HEK293 (cell line): ENCODE data around the gene STRN4.
A peak's percentile ranks its signal among the peaks of the same experiment; 100 is the strongest.

Experiments
- CTCF ChIA-PET: fragments of 350-600 bp; formaldehyde crosslinking; extraction: SDS; loops from one replicate; lab custom pipeline; 2021; ENCODE audit warnings: antibody characterized with exemption; lab: Yijun Ruan, JAX
- POLR2A ChIA-PET: fragments of 300-600 bp; formaldehyde crosslinking; extraction: SDS; loops from one replicate; lab custom pipeline; 2020; ENCODE audit warnings: antibody characterized with exemption, inconsistent platforms; lab: Yijun Ruan, JAX
- H3K27ac ChIP-seq: fragments of 200-500 bp; sonication (Bioruptor generic); 2 replicates; pipeline ENCODE4 v1.5.1; 2014; ENCODE audit warnings: low read depth, low read length, control low read depth, inconsistent platforms; ENCODE audit errors: extremely low read depth
- H3K36me3 ChIP-seq, 2 experiments: fragments of 200-500 bp in 1 of 2; sonication (Bioruptor generic) in 1 of 2; 1 replicate in 1 of 2; 2 replicates in 1 of 2; pipeline ENCODE4 v1.5.1; 2014 to 2017; ENCODE audit warnings: inconsistent platforms in 2 of 2, low read length in 2 of 2; ENCODE audit not compliant: control insufficient read depth in 2 of 2, insufficient read depth in 1 of 2
- H3K4me1 ChIP-seq: fragments of 200-500 bp; sonication (Bioruptor generic); 2 replicates; pipeline ENCODE4 v1.5.1; 2014; ENCODE audit warnings: mild to moderate bottlenecking, low read length, inconsistent platforms; ENCODE audit not compliant: control insufficient read depth, insufficient read depth
- H3K4me3 ChIP-seq: 2 replicates; pipeline ENCODE4 v1.5.1; 2011; ENCODE audit warnings: low read depth, mild to moderate bottlenecking, control low read depth, low read length, moderate library complexity
- H3K9me3 ChIP-seq: fragments of 200-500 bp; sonication (Bioruptor generic); 2 replicates; pipeline ENCODE4 v1.5.1; 2014; ENCODE audit warnings: low read depth, low read length, inconsistent platforms; ENCODE audit not compliant: control insufficient read depth, insufficient read depth
- CTCF ChIP-seq: fragments of 450-650 bp; formaldehyde crosslinking; IDR thresholded peaks from 2 replicates; pipeline ENCODE4 v1.5.1; 2016; ENCODE audit warnings: missing biosample characterization, missing genetic modification characterization
- HIC1 ChIP-seq: fragments of 450-650 bp; formaldehyde crosslinking; IDR thresholded peaks from 2 replicates; pipeline ENCODE4 v1.5.1; 2016; ENCODE audit warnings: missing biosample characterization, missing genetic modification characterization
- HOXA7 ChIP-seq: sonication (generic); formaldehyde crosslinking; IDR thresholded peaks from 2 replicates; pipeline ENCODE4 v1.8.1; 2022; ENCODE audit warnings: missing genetic modification reagents, borderline replicate concordance
- KLF10 ChIP-seq: fragments of 450-650 bp; IDR thresholded peaks from 2 replicates; pipeline ENCODE4 v1.5.1; 2018; ENCODE audit warnings: missing biosample characterization, mild to moderate bottlenecking, missing genetic modification characterization
- MEIS1 ChIP-seq: sonication (generic); formaldehyde crosslinking; IDR thresholded peaks from 2 replicates; pipeline ENCODE4 v1.8.1; 2022; ENCODE audit warnings: missing genetic modification reagents, mild to moderate bottlenecking, borderline replicate concordance
- YY2 ChIP-seq: fragments of 450-650 bp; formaldehyde crosslinking; IDR thresholded peaks from 2 replicates; pipeline ENCODE4 v1.5.1; 2016; ENCODE audit warnings: missing biosample characterization, missing genetic modification characterization
- ZBTB10 ChIP-seq: fragments of 450-650 bp; formaldehyde crosslinking; IDR thresholded peaks from 2 replicates; pipeline ENCODE4 v1.5.1; 2016; ENCODE audit warnings: missing biosample characterization, missing genetic modification characterization
- ZBTB21 ChIP-seq: fragments of 450-650 bp; formaldehyde crosslinking; IDR thresholded peaks from 2 replicates; pipeline ENCODE4 v1.5.1; 2017; ENCODE audit warnings: missing biosample characterization, missing genetic modification characterization
- ZBTB7A ChIP-seq: fragments of 450-650 bp; formaldehyde crosslinking; IDR thresholded peaks from 2 replicates; pipeline ENCODE4 v1.5.1; 2016; ENCODE audit warnings: low read depth, missing biosample characterization, missing genetic modification characterization
- ZFHX2 ChIP-seq: fragments of 450-650 bp; formaldehyde crosslinking; conservative IDR thresholded peaks from 2 replicates; pipeline ENCODE4 v1.5.1; 2016; ENCODE audit warnings: missing biosample characterization, missing genetic modification characterization
- ZNF112 ChIP-seq: fragments of 450-650 bp; formaldehyde crosslinking; IDR thresholded peaks from 2 replicates; pipeline ENCODE4 v1.5.0; 2017; ENCODE audit warnings: missing biosample characterization, missing genetic modification characterization
- ZNF138 ChIP-seq: fragments of 450-650 bp; formaldehyde crosslinking; IDR thresholded peaks from 2 replicates; pipeline ENCODE4 v1.5.1; 2016; ENCODE audit warnings: missing biosample characterization, missing genetic modification characterization, borderline replicate concordance
- ZNF184 ChIP-seq: fragments of 450-650 bp; IDR thresholded peaks from 2 replicates; pipeline ENCODE4 v1.5.1; 2018; ENCODE audit warnings: missing biosample characterization, mild to moderate bottlenecking, missing genetic modification characterization
- ZNF324 ChIP-seq: fragments of 450-650 bp; formaldehyde crosslinking; IDR thresholded peaks from 2 replicates; pipeline ENCODE4 v1.5.1; 2016; ENCODE audit warnings: missing biosample characterization, missing genetic modification characterization
- ZNF335 ChIP-seq: fragments of 450-650 bp; formaldehyde crosslinking; conservative IDR thresholded peaks from 2 replicates; pipeline ENCODE4 v1.5.1; 2016; ENCODE audit warnings: missing biosample characterization, missing genetic modification characterization
- ZNF350 ChIP-seq: fragments of 450-650 bp; formaldehyde crosslinking; IDR thresholded peaks from 2 replicates; pipeline ENCODE4 v1.5.0; 2017; ENCODE audit warnings: missing biosample characterization, mild to moderate bottlenecking, missing genetic modification characterization
- ZNF404 ChIP-seq: fragments of 450-650 bp; formaldehyde crosslinking; IDR thresholded peaks from 2 replicates; pipeline ENCODE4 v1.5.1; 2017; ENCODE audit warnings: missing biosample characterization, missing genetic modification characterization
- ZNF510 ChIP-seq: fragments of 450-650 bp; formaldehyde crosslinking; IDR thresholded peaks from 2 replicates; pipeline ENCODE4 v1.5.1; 2018; ENCODE audit warnings: mild to moderate bottlenecking, missing genetic modification characterization, missing biosample characterization; ENCODE audit not compliant: insufficient replicate concordance
- ZNF626 ChIP-seq: fragments of 450-650 bp; sonication (Bioruptor Pico); formaldehyde crosslinking; IDR thresholded peaks from 2 replicates; pipeline ENCODE4 v1.5.1; 2018; ENCODE audit warnings: missing biosample characterization, missing genetic modification characterization, inconsistent platforms
- ZNF629 ChIP-seq: fragments of 450-650 bp; formaldehyde crosslinking; IDR thresholded peaks from 2 replicates; pipeline ENCODE4 v1.5.1; 2017; ENCODE audit warnings: missing biosample characterization, missing genetic modification characterization
- ZNF768 ChIP-seq: fragments of 450-650 bp; formaldehyde crosslinking; IDR thresholded peaks from 2 replicates; pipeline ENCODE4 v1.5.1; 2018; ENCODE audit warnings: missing biosample characterization, mild to moderate bottlenecking, missing genetic modification characterization
- TF ChIP-seq, protein P1 (sequence below): fragments of 450-650 bp; formaldehyde crosslinking; IDR thresholded peaks from 2 replicates; pipeline ENCODE4 v1.5.1; 2016; ENCODE audit warnings: missing biosample characterization, missing genetic modification characterization
- TF ChIP-seq, protein P2 (sequence below): fragments of 450-650 bp; formaldehyde crosslinking; IDR thresholded peaks from 2 replicates; pipeline ENCODE4 v1.5.1; 2017; ENCODE audit warnings: missing biosample characterization, mild to moderate bottlenecking, missing genetic modification characterization, moderate library complexity
- TF ChIP-seq, protein P3 (sequence below): fragments of 450-650 bp; formaldehyde crosslinking; IDR thresholded peaks from 2 replicates; pipeline ENCODE4 v1.5.1; 2017; ENCODE audit warnings: missing biosample characterization, missing genetic modification characterization

STRN4 gene

GRCh38 chr19:46787331-46788261 is 41.3 kb upstream of the STRN4 start:
- ChIA-PET CTCF (interaction anchor here (0.6 to 4.5 kb wide), 9 partner anchors 15 to 251 kb away, joined by 3 to 26 read pairs (median 4); no protein-coding TSS in a partner anchor), POLR2A (interaction anchor here (0.7 to 3.7 kb wide), 31 partner anchors 9 to 469 kb away, joined by 3 to 50 read pairs (median 5); partner anchors contain the start of genes AP2S1, CALM3, CCDC9 and ZC3H4)
- Histone ChIP-seq H3K4me3 (peak overlapping the region; percentile 57), H3K4me1 (peaks cover 20% of the 10 kb centered on the region), H3K36me3 (peaks cover 21 to 34% of the 10 kb centered on the region in 2 experiments), H3K27ac (peak overlapping the region; percentile 96), H3K9me3 (no peaks in the 10 kb centered on the region)
- TF ChIP-seq, protein P1, sequence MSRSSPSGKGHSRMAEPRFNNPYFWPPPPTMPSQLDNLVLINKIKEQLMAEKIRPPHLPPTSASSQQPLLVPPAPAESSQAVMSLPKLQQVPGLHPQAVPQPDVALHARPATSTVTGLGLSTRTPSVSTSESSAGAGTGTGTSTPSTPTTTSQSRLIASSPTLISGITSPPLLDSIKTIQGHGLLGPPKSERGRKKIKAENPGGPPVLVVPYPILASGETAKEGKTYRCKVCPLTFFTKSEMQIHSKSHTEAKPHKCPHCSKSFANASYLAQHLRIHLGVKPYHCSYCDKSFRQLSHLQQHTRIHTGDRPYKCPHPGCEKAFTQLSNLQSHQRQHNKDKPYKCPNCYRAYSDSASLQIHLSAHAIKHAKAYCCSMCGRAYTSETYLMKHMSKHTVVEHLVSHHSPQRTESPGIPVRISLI = no peak
- peak; percentile 80 for TF ChIP-seq YY2 (tag by site-specific recombination)
- peak; percentile 58; the same call in 1 of the 2 replicates for TF ChIP-seq HIC1 (tag by site-specific recombination)
- peak; percentile 74 for TF ChIP-seq KLF10 (tag by site-specific recombination)
- TF ChIP-seq ZFHX2 (tag by site-specific recombination) = peak; percentile 87
- TF ChIP-seq ZBTB10 = 0 out of 2 replicates have a peak, but pooled peaks have one; percentile 48
- TF ChIP-seq ZNF629 = no peak
- 0 out of 2 replicates have a peak, but pooled peaks have one; percentile 57 for TF ChIP-seq ZNF404
- TF ChIP-seq MEIS1 (CRISPR knock-in tag) = no peak
- TF ChIP-seq, protein P2, sequence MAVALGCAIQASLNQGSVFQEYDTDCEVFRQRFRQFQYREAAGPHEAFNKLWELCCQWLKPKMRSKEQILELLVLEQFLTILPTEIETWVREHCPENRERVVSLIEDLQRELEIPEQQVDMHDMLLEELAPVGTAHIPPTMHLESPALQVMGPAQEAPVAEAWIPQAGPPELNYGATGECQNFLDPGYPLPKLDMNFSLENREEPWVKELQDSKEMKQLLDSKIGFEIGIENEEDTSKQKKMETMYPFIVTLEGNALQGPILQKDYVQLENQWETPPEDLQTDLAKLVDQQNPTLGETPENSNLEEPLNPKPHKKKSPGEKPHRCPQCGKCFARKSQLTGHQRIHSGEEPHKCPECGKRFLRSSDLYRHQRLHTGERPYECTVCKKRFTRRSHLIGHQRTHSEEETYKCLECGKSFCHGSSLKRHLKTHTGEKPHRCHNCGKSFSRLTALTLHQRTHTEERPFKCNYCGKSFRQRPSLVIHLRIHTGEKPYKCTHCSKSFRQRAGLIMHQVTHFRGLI = no peak; the same call in none of the 2 replicates
- TF ChIP-seq ZNF335 (tag by site-specific recombination) = no peak
- TF ChIP-seq, protein P3, sequence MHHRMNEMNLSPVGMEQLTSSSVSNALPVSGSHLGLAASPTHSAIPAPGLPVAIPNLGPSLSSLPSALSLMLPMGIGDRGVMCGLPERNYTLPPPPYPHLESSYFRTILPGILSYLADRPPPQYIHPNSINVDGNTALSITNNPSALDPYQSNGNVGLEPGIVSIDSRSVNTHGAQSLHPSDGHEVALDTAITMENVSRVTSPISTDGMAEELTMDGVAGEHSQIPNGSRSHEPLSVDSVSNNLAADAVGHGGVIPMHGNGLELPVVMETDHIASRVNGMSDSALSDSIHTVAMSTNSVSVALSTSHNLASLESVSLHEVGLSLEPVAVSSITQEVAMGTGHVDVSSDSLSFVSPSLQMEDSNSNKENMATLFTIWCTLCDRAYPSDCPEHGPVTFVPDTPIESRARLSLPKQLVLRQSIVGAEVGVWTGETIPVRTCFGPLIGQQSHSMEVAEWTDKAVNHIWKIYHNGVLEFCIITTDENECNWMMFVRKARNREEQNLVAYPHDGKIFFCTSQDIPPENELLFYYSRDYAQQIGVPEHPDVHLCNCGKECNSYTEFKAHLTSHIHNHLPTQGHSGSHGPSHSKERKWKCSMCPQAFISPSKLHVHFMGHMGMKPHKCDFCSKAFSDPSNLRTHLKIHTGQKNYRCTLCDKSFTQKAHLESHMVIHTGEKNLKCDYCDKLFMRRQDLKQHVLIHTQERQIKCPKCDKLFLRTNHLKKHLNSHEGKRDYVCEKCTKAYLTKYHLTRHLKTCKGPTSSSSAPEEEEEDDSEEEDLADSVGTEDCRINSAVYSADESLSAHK (tag by site-specific recombination) = 0 out of 2 replicates have a peak, but pooled peaks have one; percentile 12
- TF ChIP-seq ZNF138 (tag by site-specific recombination) = no peak
- TF ChIP-seq ZNF768 (tag by site-specific recombination) = no peak
- no peak; the same call in none of the 2 replicates for TF ChIP-seq CTCF
- TF ChIP-seq ZBTB21 = no peak
- no peak for TF ChIP-seq ZNF626 (tag by site-specific recombination)
- TF ChIP-seq ZNF510 (tag by site-specific recombination) = no peak
- TF ChIP-seq HOXA7 (CRISPR knock-in tag) = no peak
- no peak for TF ChIP-seq ZNF112 (tag by site-specific recombination)
- TF ChIP-seq ZNF324 (tag by site-specific recombination) = no peak
- TF ChIP-seq ZBTB7A (tag by site-specific recombination) = no peak
- no peak for TF ChIP-seq ZNF184 (tag by site-specific recombination)
- TF ChIP-seq ZNF350 = no peak
